ENCODE data around the gene RFWD3. TPM values are rescaled to one million over a fixed set of nuclear protein-coding genes. Genes with fewer than 3 reads are reported as not detected.

RFWD3 gene
- total and polyA plus RNA-seq, 2 of the 8 experiments (the other 6 are each of a cell fraction or from before 2014, with no cell fraction given): 67.1 to 114 TPM

DNA sequence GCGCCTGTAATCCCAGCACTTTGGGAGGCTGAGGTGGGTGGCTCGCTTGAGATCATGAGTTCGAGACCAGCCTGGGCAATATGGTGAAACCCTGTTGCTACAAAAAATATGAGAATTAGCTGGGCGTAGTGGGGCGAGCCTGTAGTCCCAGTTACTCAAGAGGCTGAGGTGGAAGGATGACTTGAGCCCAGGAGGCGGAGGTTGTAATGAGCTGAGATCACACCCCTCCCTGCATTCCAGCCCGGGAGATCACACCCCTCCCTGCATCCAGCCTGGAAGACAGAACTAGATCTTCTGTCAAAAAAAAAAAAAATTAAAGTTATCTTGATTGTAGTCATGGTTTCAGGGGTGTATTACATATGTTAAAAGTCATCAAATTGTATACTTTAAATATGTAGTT is 33.0 kb downstream of the RFWD3 start:
- ChIA-PET POLR2A (ENCODE audit: partially characterized antibody) (no interaction called here), CTCF (ENCODE audit: partially characterized antibody) (interaction anchor here (1.1 kb wide), 1 partner anchor 9 kb away, joined by 3 read pairs; no protein-coding TSS in a partner anchor)
- Histone ChIP-seq H3K4ac (replicated peaks; ENCODE audit: insufficient read length, low read depth, low read length) (no peak overlapping the region), H3K27me3 (replicated peaks in 1 of 4; ENCODE audit: control insufficient read depth in 3 of 4, extremely low read depth in 1 of 4, insufficient read depth in 3 of 4, low read length in 3 of 4) (no peaks in the 10 kb centered on the region), H2BK20ac (ENCODE audit: low read length) (no peak overlapping the region), H3K79me1 (ENCODE audit: low read depth, low read length) (no peaks in the 10 kb centered on the region; the same call in 1 of the 2 replicates), H4K91ac (replicated peaks; ENCODE audit: insufficient read length, low read length) (no peak overlapping the region), H3K27ac (ENCODE audit: low read depth, low read length) (no peak overlapping the region), H3K9me3 (ENCODE audit: insufficient read depth in 2 of 2, low read depth in 1 of 2, low read length in 1 of 2) (no peaks in the 10 kb centered on the region), H3K79me2 (ENCODE audit: control insufficient read depth in 1 of 2, insufficient read depth in 2 of 2, low read length in 2 of 2) (no peaks in the 10 kb centered on the region), H4K5ac (ENCODE audit: insufficient read length, low read depth, low read length) (no peak overlapping the region), H2AK5ac (ENCODE audit: low read depth, low read length) (no peak overlapping the region), H2BK15ac (ENCODE audit: low read length) (no peak overlapping the region), H3K23ac (ENCODE audit: insufficient read length) (no peak overlapping the region), H3K36me3 (ENCODE audit: control insufficient read depth in 2 of 4, insufficient read depth in 4 of 4, low read length in 3 of 4) (peaks cover 31 to 95% (median 66%) of the 10 kb centered on the region in 4 experiments), H3K9ac (replicated peaks in 1 of 4; ENCODE audit: extremely low read depth in 1 of 4, low read depth in 3 of 4, low read length in 3 of 4) (no peak overlapping the region), H2BK5ac (ENCODE audit: low read depth, low read length) (no peak overlapping the region), H4K8ac (ENCODE audit: extremely low read depth, insufficient read depth, low read length) (no peak overlapping the region), H3K4me1 (replicated peaks in 1 of 4; ENCODE audit: control insufficient read depth in 3 of 4, insufficient read depth in 4 of 4, low read length in 3 of 4) (no peaks in the 10 kb centered on the region), H3K4me3 (ENCODE audit: extremely low read depth in 1 of 4, insufficient read depth in 2 of 4, low read depth in 3 of 4, low read length in 4 of 4) (no peak overlapping the region), H3K14ac (ENCODE audit: insufficient read length) (no peak overlapping the region), H3K18ac (ENCODE audit: extremely low read depth, low read length) (no peak overlapping the region), H3K56ac (replicated peaks; ENCODE audit: insufficient read length, low read depth, low read length) (no peak overlapping the region), H3K4me2 (ENCODE audit: insufficient read depth in 1 of 2, low read depth in 2 of 2, low read length in 2 of 2) (no peak overlapping the region), H2AFZ (ENCODE audit: low read length) (no peak overlapping the region), H3K23me2 (ENCODE audit: low read depth, low read length) (no peaks in the 10 kb centered on the region), H2BK12ac (ENCODE audit: low read depth, low read length) (no peak overlapping the region), H4K20me1 (replicated peaks in 1 of 2; ENCODE audit: control insufficient read depth in 1 of 2, insufficient read depth in 2 of 2, low read length in 2 of 2) (peaks cover 2 to 8% of the 10 kb centered on the region in 2 experiments), H2BK120ac (replicated peaks; ENCODE audit: low read depth, low read length) (no peak overlapping the region)
- 93% methylated on average over 7 of the region's 7 CpGs; no CpG with 5 or more reads in 1 of the 2 experiments for WGBS, 2 experiments (ENCODE audit: extremely low coverage in 1 of 2, insufficient coverage in 1 of 2, insufficient read length in 1 of 2, insufficient replicate concordance in 2 of 2, low coverage in 1 of 2, low lambda C conversion rate in 2 of 2, missing lambda C conversion rate in 1 of 2)
- TF ChIP-seq ZNF274 (IDR thresholded peaks at IDR 0.05; ENCODE audit: borderline replicate concordance, extremely low read depth, low read length) (no peak), CHD2 (IDR thresholded peaks at IDR 0.05; ENCODE audit: low read length) (no peak), SIN3A (conservative IDR thresholded peaks at IDR 0.05 in 1 of 2, IDR thresholded peaks at IDR 0.05 in 1 of 2; ENCODE audit: low read depth in 1 of 2, low read length in 2 of 2) (no peak), TAF1 (IDR thresholded peaks at IDR 0.05; ENCODE audit: low read depth, low read length) (no peak), KDM4A (IDR thresholded peaks at IDR 0.05; ENCODE audit: low read depth, low read length, severe bottlenecking) (no peak), SIRT6 (IDR thresholded peaks at IDR 0.05; ENCODE audit: low read length) (no peak), ATF3 (IDR thresholded peaks at IDR 0.05; ENCODE audit: insufficient read depth, low read depth, low read length) (no peak), POLR2A (IDR thresholded peaks at IDR 0.05; ENCODE audit: control extremely low read depth in 1 of 2, low read depth in 2 of 2, low read length in 2 of 2) (no peak), TAF7 (optimal IDR thresholded peaks at IDR 0.05; ENCODE audit: borderline replicate concordance, low read depth, low read length) (no peak), BRCA1 (IDR thresholded peaks at IDR 0.05; ENCODE audit: low read depth, low read length) (no peak)
- FAIRE-seq: no peak
- DNase-seq (ENCODE audit: low read depth in 1 of 2, low spot score in 2 of 2): no peak

Data from H1 (cell line).